NCI-H524 (cell line): ENCODE results near the gene E2F1.
"Not testable (repeated sequence)": the region's sequence is repeated elsewhere in the genome, so short reads cannot be mapped to it uniquely, and the experiment has no call there.

Experiments used
- DNase-seq, 2 experiments: peaks; one replicate each; lab custom pipeline; 2025; lab: John Stamatoyannopoulos, UW

E2F1 gene

DNA sequence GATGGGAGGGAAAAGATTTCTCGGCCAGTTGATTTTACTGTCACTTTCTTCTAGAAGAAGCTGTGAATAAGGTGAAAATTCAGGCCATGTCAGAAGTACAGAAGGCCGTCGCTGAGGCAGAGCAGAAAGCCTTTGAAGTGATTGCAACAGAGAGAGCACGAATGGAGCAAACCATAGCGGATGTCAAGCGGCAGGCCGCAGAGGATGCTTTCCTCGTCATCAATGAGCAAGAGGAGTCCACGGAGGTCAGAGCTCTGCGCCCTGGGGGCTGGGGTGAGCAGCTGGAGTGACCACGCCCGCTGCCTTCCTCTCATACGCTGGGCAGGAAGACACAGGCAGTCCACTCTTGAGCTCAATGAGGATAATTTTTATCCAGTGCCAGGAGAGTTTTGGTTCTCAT lies 45.9 kb downstream of the E2F1 start:
- no peak for DNase-seq

DNA sequence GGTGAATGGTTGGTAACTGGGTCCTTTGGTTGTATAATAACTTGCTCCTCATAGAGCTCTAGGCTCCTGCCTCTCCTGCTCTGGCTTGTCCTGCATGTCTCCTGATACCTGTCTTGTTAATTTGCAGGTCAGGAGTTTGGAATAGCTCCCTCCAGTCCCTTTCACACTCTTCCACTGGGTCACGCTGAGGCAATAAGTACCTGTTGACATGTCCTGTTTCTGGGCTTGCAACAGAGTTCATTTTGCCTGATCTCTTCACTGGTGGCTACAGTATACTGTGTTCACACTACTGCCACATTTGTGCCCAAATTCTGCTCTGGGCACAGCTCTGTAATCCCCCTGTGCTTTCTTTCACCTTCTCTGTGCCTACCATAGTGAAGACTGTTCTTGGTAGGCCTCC lies 49.4 kb downstream of the E2F1 start:
- no peak for DNase-seq

DNA sequence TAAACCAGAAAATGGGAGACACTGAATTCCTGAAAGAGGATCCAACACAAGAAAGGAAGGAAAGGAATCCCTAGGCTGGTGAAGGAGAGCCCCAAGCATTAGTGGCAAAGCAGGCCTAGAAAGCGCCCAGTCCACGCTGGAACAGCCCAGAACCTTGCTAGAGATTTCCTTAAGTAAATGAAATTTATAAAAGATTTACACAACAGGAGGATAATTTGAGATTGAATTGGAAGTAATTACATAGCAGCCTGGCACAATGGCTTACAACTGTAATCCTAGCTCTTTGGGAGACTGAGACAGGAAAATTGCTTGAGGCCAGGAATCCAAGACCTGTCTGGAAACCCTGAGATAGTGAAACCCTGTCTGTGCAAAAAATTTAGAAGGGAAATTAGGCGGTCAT lies 50.8 kb downstream of the E2F1 start:
- DNase-seq: no peak

- DNase-seq: not testable (repeated sequence)
Observed at GRCh38 chr20:33631910-33632309, 54.3 kb downstream of the E2F1 start.

- DNase-seq: no peak
Observed at GRCh38 chr20:33630507-33630906, 55.7 kb downstream of the E2F1 start.

GRCh38 chr20:33629979-33630378 lies 56.2 kb downstream of the E2F1 start:
- no peak for DNase-seq

DNA sequence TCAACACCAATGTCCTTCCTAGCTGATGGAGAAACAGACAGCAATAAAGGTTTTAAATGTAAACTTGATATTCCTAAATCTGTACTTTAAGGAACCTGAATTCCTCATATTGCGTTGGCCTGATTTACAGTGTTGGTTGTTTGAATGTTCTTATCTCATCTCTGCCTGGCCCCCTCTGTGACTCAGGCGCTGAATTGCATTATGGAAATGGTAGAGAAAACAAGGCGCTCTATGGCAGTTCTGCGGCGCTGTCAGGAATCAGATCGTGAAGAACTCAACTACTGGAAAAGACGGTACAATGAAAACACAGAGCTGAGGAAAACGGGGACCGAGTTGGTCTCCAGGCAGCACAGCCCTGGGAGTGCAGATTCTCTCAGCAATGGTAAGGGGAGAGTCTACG lies 56.7 kb downstream of the E2F1 start:
- no peak for DNase-seq

DNA sequence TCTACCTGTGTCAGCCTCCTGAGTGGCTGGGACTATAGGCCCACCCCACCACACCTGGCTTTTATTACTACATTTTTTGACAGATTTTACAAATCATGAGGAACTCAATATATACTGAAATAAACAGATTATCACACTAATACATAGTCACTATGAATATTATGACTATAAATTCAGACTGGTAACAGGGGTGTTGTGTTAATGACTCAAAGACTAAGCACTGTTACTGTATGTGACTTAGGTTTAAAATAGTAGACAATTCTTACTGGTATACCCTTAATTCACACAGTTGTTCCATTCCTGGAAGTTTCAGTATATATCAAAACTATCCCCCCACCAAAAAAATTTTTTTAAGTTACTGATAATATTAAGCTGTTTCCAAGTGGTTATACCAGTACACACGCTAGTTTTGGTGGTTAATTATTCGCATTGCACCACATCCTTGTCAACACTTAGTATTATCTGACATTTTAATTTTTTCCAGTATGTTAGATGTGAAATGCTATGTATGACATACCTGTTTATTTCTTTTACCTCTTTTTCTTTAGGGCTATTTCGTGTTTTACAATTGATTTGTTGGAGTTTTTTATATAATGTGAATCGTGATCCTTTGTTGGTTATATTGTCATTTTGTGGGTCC lies 58.5 kb downstream of the E2F1 start:
- no peak for DNase-seq

DNA sequence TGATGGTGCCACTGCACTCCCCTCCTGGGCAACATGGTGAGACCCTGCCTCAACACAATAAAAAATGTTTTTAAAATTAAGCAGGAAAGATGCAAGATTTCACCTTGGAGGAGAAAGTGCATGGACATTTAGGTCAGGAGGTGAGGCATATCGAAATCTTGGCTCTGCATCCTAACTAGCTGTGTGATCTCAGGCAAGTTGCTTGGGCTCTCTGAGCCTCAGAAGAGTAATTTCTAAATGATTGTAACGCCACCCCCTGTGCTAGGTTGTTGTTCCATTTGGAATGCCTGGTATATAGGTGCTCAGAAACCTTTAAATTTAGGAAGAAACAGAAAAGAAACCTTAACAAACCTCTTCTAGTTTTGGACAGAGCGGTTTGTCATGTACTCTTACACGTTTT lies 60.0 kb downstream of the E2F1 start:
- DNase-seq: no peak
